Measurements from ENCODE around the gene TMEM170B. TPM values are rescaled to one million over a fixed set of nuclear protein-coding genes. Genes with fewer than 3 reads are reported as not detected.

TMEM170B gene
- polyA plus RNA-seq, 2 of the 4 experiments (the other 2 are of a cell fraction): 2.5 to 3.2 TPM

GRCh38 chr6:11509471-11509870, 28.1 kb upstream of the TMEM170B start:
- CTCF ChIA-PET: interaction anchor here (1.3 kb wide), 1 partner anchor 14 kb away, joined by 5 read pairs; no protein-coding TSS in a partner anchor
- no peak overlapping the region for H3K27ac ChIP-seq
- WGBS (ENCODE audit: missing lambda C conversion rate): 73% methylated on average over 3 of the region's 3 CpGs

GRCh38 chr6:11514672-11515071, 22.9 kb upstream of the TMEM170B start:
- TF ChIP-seq NPAS2 (CRISPR knock-in tag; IDR thresholded peaks at IDR 0.05; ENCODE audit: borderline replicate concordance) (no peak), JUNB (IDR thresholded peaks at IDR 0.05) (no peak), CBX2 (IDR thresholded peaks at IDR 0.05; ENCODE audit: borderline replicate concordance, low read depth) (no peak), ZFP36 (IDR thresholded peaks at IDR 0.05; ENCODE audit: borderline replicate concordance, partially characterized antibody) (no peak)
- ATAC-seq: no peak
- Histone ChIP-seq H3K9me3 (peaks cover 9% of the 10 kb centered on the region; the same call in 2 of the 3 replicates), H3K4me2 (no peak overlapping the region), H3K4me3 (no peak overlapping the region), H3K4me1 (no peaks in the 10 kb centered on the region), H3K27ac (no peak overlapping the region)
- 61% methylated on average over 3 of the region's 3 CpGs for WGBS (ENCODE audit: missing lambda C conversion rate)
- DNase-seq (ENCODE audit: low read depth in 1 of 2, low spot score in 1 of 2): no peak
- ChIA-PET POLR2A (no interaction called here), CTCF (interaction anchor here (1.5 kb wide), 1 partner anchor 18 kb away, joined by 4 read pairs; no protein-coding TSS in a partner anchor)
- FAIRE-seq: no peak

More at GRCh38 chr6:11509471-11509870, 28.1 kb upstream of the TMEM170B start:
- no peak for TF ChIP-seq EP300 (IDR thresholded peaks at IDR 0.05)
- Histone ChIP-seq H3K4me2 (no peak overlapping the region), H3K4me3 (no peak overlapping the region), H3K4me1 (no peaks in the 10 kb centered on the region), H3K9me3 (no peaks in the 10 kb centered on the region)
- no peak for ATAC-seq
- FAIRE-seq: no peak
- POLR2A ChIA-PET: no interaction called here
- no peak for DNase-seq (ENCODE audit: low read depth in 1 of 2, low spot score in 1 of 2)

- H3K27ac ChIP-seq: no peak overlapping the region
- TF ChIP-seq CHD2 (IDR thresholded peaks at IDR 0.05; ENCODE audit: low read length, partially characterized antibody) (no peak), FOSB (CRISPR knock-in tag; IDR thresholded peaks at IDR 0.05) (no peak), CHD4 (IDR thresholded peaks at IDR 0.05; ENCODE audit: borderline replicate concordance) (no peak), ESRRA (IDR thresholded peaks at IDR 0.05; ENCODE audit: borderline replicate concordance, low read length) (no peak), ZNF302 (CRISPR knock-in tag; IDR thresholded peaks at IDR 0.05) (no peak), EHF (CRISPR knock-in tag; IDR thresholded peaks at IDR 0.05) (no peak), RCOR1 (IDR thresholded peaks at IDR 0.05; ENCODE audit: low read depth, low read length) (no peak), RNF2 (IDR thresholded peaks at IDR 0.05; ENCODE audit: borderline replicate concordance, low read depth) (no peak), NFE2L2 (conservative IDR thresholded peaks at IDR 0.05; ENCODE audit: low read length) (no peak), HOXB5 (CRISPR knock-in tag; IDR thresholded peaks at IDR 0.05) (no peak), MAFK (IDR thresholded peaks at IDR 0.05; ENCODE audit: partially characterized antibody) (no peak), NR3C1 (IDR thresholded peaks at IDR 0.05) (no peak), E2F6 (IDR thresholded peaks at IDR 0.05; ENCODE audit: borderline replicate concordance, low read depth) (no peak), CBX2 (IDR thresholded peaks at IDR 0.05; ENCODE audit: borderline replicate concordance, low read depth) (no peak), TP53 (CRISPR knock-in tag; IDR thresholded peaks at IDR 0.05) (no peak), JUN (IDR thresholded peaks at IDR 0.05) (no peak), MAX (IDR thresholded peaks at IDR 0.05) (no peak), ZC3H11A (IDR thresholded peaks at IDR 0.05) (no peak), BCL3 (IDR thresholded peaks at IDR 0.05) (no peak), ZSCAN20 (CRISPR knock-in tag; IDR thresholded peaks at IDR 0.05) (no peak)
- 42% methylated on average over 3 of the region's 3 CpGs for whole genome bisulfite sequencing (ENCODE audit: missing lambda C conversion rate)
- H3K4me3 ChIP-seq: no peak overlapping the region
- no peaks in the 10 kb centered on the region for H3K4me1 ChIP-seq
- POLR2A ChIA-PET: no interaction called here
- no peak overlapping the region for H3K4me2 ChIP-seq
- FAIRE-seq (no peak), ATAC-seq (no peak), DNase-seq (ENCODE audit: low read depth in 1 of 2, low spot score in 1 of 2) (no peak)
- peaks cover 9% of the 10 kb centered on the region; the same call in 2 of the 3 replicates for H3K9me3 ChIP-seq
- CTCF ChIA-PET: interaction anchor here (1.0 to 1.5 kb wide), 2 partner anchors 19 kb away, joined by 3 to 4 read pairs; no protein-coding TSS in a partner anchor
Measured at GRCh38 chr6:11515763-11516162, 21.8 kb upstream of the TMEM170B start.

All from A549 (cell line).